Dermis microvascular lymphatic vessel endothelial cell (primary cell): ENCODE results near the gene RPUSD1. TPM values are rescaled to one million over a fixed set of nuclear protein-coding genes. Genes with fewer than 3 reads are reported as not detected.
"Not testable (repeated sequence)": the region's sequence is repeated elsewhere in the genome, so short reads cannot be mapped to it uniquely, and the experiment has no call there.

Source experiments
- DNase-seq, 2 donors: peaks; one replicate each; pipeline versions ENCODE4 v3.0.0 to v3.0.0-alpha.2; 2010; ENCODE audit warnings: low read depth in 2 of 2
- total RNA-seq: library from RNA; depleted of rRNA; stranded (reverse); fragments of >200 nt; gene quantifications from 2 replicates; pipeline ENCODE4 v1.2.1, GENCODE V29; 2014

RPUSD1 gene
- total RNA-seq, 1 donor from 2014 or later = 22.2 TPM

DNA sequence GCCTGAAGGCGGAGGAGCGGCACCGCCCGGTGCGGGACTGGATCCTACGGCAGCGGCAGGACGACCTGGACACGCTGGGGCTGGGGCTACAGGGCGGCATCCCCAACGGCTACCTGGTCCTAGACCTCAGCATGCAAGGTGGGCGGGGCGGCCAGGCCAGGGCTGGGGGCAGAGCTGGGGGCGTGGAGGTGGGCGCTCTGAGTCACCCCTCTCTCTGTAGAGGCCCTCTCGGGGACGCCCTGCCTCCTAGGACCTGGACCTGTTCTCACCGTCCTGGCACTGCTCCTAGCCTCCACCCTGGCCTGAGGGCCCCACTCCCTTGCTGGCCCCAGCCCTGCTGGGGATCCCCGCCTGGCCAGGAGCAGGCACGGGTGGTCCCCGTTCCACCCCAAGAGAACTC lies 19.8 kb downstream of the RPUSD1 start:
- DNase-seq = no peak

DNA sequence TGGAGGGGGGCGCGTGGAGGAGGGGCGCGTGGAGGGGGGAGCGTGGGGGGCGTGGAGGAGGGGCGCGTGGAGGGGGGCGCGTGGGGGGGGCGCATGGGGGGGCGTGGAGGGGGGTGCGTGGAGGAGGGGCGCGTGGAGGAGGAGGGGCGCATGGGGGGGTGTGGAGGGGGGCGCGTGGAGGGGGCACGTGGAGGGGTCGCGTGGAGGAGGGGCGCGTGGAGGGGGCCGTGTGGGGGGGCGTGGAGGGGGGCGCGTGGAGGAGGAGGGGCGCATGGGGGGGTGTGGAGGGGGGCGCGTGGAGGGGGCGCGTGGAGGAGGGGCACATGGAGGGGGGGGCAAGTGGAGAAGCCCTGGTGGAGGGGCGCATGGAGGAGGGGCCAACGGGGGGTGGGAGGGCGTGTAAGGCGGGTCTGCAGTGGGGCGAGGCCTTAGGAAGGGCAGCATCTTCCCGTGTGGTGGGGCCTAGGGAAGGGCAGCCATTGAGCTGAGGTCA lies 20.4 kb downstream of the RPUSD1 start:
- DNase-seq = no peak

DNA sequence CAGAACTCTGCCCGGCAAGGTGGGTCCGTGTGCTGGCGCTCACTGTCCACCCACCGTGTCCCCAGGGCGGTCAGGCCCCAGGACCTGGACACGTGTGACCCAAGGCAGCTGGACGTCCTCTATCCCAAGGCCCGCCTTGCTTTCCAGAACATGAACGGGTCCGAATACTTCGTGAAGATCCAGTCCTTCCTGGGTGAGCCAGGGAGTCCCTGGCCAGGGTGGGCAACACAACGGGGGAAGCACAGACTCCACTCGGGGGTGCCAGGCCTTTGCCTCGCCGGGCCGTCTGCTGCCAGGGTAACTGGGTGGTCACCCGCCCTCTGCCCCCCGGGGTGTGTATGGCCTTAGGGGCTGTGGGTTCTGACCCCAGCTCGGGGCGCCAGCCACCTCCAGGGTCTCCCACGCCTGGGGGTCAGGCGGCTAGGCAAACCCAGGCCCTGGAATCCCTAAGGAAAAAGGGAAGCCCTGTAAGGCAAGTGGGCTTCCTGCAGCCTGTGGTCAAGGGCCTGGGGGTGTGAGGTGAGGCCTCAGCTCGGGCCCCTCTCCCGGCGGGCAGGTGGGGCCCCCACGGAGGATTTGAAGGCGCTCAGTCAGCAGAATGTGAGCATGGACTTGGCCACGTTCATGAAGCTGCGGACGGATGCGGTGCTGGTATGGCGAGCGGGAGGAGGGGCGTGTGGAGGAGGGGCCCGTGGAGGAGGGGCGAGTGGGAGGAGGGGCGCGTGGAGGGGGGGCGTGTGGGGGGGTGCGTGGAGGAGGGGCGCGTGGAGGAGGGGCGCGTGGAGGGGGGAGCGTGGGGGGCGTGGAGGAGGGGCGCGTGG lies 21.2 kb downstream of the RPUSD1 start:
- no peak for DNase-seq

DNA sequence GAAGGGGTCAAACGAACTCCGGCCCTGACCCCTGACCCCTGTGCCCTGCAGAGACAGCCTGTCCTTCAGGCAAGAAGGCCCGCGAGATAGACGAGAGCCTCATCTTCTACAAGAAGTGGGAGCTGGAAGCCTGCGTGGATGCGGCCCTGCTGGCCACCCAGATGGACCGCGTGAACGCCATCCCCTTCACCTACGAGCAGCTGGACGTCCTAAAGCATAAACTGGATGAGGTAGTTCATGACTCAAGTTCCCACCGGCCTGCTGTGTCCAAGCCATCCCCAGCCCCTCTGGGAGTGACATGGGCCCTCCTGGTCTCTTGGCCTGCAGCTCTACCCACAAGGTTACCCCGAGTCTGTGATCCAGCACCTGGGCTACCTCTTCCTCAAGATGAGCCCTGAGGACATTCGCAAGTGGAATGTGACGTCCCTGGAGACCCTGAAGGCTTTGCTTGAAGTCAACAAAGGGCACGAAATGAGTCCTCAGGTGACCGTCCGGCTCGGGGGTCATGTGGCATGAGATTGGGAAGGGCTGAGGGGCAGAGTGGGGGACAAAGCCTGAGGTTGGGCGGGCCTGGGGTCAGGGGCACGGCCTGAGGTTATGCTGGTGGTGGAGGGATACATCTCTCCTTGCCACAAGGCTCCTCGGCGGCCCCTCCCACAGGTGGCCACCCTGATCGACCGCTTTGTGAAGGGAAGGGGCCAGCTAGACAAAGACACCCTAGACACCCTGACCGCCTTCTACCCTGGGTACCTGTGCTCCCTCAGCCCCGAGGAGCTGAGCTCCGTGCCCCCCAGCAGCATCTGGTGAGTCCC lies 22.0 kb downstream of the RPUSD1 start:
- DNase-seq = no peak

GRCh38 chr16:765488-765865 lies 22.7 kb downstream of the RPUSD1 start:
- no peak for DNase-seq

GRCh38 chr16:764848-765487 lies 23.2 kb downstream of the RPUSD1 start:
- DNase-seq = no peak

GRCh38 chr16:764184-764750 lies 23.9 kb downstream of the RPUSD1 start:
- DNase-seq = no peak

DNA sequence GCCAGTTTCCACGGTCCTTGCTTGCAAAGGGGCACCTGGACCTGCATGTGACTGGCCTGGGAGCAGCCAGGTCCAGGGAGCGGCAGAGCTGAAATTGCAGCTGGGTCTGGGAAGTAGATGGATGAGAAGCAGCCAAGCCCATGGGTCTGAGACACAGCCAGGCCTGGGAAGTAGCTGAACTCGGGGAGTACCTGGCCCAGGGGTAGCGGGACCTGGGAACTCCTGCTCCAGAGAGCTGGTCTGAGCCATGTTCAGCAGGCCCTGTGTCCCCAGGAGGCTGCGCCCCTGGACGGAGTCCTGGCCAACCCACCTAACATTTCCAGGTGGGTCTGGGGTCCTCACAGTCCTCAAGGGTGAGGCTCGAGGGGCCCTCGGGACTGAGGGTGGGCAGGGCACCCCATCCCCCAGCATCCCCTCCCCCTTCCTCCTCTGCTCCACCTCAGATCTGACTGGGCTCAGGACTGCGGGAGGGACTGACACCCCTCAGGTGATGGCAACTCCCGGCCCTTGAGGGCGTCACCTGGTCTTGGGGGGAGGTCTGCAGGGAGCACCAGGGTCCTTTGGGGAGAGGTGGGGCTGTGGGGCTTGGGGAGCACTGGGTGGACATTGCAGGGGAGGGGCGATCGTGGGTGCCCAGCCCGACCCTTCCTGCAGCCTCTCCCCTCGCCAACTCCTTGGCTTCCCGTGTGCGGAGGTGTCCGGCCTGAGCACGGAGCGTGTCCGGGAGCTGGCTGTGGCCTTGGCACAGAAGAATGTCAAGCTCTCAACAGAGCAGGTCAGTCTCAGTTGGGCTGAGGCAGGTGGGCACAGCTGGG lies 24.6 kb downstream of the RPUSD1 start:
- DNase-seq = no peak

- DNase-seq = no peak
These were observed 25.4 kb downstream of the RPUSD1 start for GRCh38 chr16:762595-763268.

GRCh38 chr16:761625-762513 lies 26.3 kb downstream of the RPUSD1 start:
- no peak for DNase-seq

- no peak for DNase-seq
These were observed 27.4 kb downstream of the RPUSD1 start, which contains the start of gene MSLN for GRCh38 chr16:760545-761343. TSS of gene MSLN (plus strand) at chr16:760734. CDS start at chr16:762681, 1,947 bp downstream.

DNA sequence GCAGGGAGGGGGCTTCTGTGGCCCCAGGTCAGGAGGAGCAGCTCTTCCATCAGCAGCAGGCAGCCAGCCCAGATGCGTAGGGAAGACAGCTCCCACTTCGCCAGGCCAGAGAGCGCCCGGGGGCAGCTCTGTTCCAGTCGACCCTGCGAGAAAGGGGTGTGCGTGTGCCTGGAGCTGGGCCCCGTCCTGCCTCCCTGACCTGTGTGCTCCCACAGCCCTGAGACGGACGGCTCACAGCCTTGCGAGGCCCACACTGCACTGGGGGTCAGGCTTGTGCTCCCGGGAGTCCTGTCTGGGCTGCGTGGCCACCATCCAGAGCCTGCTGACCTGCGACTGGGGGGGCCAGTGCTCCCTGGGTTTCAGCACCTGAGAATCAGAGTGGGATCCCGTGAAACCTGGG lies 28.1 kb downstream of the RPUSD1 start:
- DNase-seq = no peak

DNA sequence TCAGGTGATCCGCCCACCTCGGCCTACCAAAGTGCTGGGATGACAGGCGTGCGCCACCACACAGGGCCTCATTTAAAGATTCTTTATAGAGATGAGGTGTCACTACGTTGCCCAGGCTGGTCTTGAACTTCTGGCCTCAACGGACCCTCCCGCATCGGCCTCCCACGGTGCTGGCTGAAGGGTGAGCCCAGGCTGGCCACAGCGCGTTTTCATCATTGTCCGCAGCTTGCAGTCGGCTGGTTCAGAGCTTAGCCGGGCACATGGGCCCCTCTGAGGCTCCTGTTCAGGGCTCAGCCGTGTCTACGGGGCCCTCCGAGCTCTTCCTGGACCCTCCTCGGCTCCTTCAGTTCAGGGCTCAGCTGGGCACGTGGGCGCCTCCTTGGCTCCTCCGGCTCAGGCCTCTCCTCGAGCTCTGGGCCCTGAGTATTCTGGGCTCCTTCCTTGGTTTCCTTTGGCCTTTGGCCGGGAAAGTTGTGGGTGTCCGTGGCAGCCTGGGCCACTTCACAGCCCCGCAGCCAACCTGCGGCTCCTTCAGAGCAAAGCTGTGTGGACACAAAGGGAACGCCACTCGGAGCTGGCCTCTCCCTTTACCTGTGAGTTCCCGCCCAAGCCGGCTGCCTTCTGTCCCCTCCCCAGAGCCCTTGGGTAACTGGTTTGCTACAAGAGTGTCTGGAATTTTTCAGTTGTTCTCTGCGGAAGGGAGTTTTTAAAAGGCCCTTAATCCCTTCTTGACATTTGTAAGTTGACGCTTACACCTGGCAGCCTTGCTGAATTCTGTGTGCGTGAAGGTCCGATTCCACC lies 28.9 kb downstream of the RPUSD1 start:
- no peak for DNase-seq

GRCh38 chr16:756428-756827 lies 31.8 kb downstream of the RPUSD1 start:
- DNase-seq = no peak

- DNase-seq = no peak
These were observed 33.5 kb downstream of the RPUSD1 start for GRCh38 chr16:754656-755055.

GRCh38 chr16:754121-754607 lies 34.0 kb downstream of the RPUSD1 start:
- DNase-seq = not testable (repeated sequence)

- no peak for DNase-seq
These were observed 36.2 kb downstream of the RPUSD1 start for GRCh38 chr16:752007-752312.
